COLO829 (cell line): ENCODE data around the gene C13orf46.
"Not testable (repeated sequence)": the region's sequence is repeated elsewhere in the genome, so short reads cannot be mapped to it uniquely, and the experiment has no call there.

Source experiments
- DNase-seq: peaks from one replicate; pipeline ENCODE4 v3.0.0; 2012; ENCODE audit warnings: low spot score

C13orf46 gene

GRCh38 chr13:113973218-113974164, at the start of gene C13orf46:
Gene C13orf46 (minus strand): TSS chr13:113974076. CDS start chr13:113973997, 79 bp downstream.
- DNase-seq, result no peak

GRCh38 chr13:114022876-114023275, 49.0 kb upstream of the C13orf46 start:
- no peak for DNase-seq

GRCh38 chr13:114022309-114022669, 48.4 kb upstream of the C13orf46 start:
- DNase-seq, result no peak

GRCh38 chr13:114021464-114022308, 47.8 kb upstream of the C13orf46 start:
- DNase-seq, result no peak

- DNase-seq, result no peak
Observed at GRCh38 chr13:114020750-114021463, 47.0 kb upstream of the C13orf46 start.

GRCh38 chr13:114020134-114020533, 46.3 kb upstream of the C13orf46 start:
- DNase-seq, result not testable (repeated sequence)

GRCh38 chr13:114019367-114019766, 45.5 kb upstream of the C13orf46 start:
- peak; percentile 49 for DNase-seq

GRCh38 chr13:114018461-114019055, 44.7 kb upstream of the C13orf46 start:
- no peak for DNase-seq

GRCh38 chr13:114017966-114018365, 44.1 kb upstream of the C13orf46 start:
- DNase-seq, result no peak

- DNase-seq, result no peak
Observed at GRCh38 chr13:114017028-114017630, 43.3 kb upstream of the C13orf46 start.

- no peak for DNase-seq
Observed at GRCh38 chr13:114016321-114017027, 42.6 kb upstream of the C13orf46 start.

- no peak for DNase-seq
Observed at GRCh38 chr13:114015969-114016295, 42.1 kb upstream of the C13orf46 start.

- DNase-seq, result no peak
Observed at GRCh38 chr13:114015111-114015968, 41.5 kb upstream of the C13orf46 start.

- no peak for DNase-seq
Observed at GRCh38 chr13:114013952-114014629, 40.2 kb upstream of the C13orf46 start.

- DNase-seq, result no peak
Observed at GRCh38 chr13:114013336-114013735, 39.5 kb upstream of the C13orf46 start.

GRCh38 chr13:114012921-114013320, 39.0 kb upstream of the C13orf46 start:
- no peak for DNase-seq

GRCh38 chr13:114012141-114012540, 38.3 kb upstream of the C13orf46 start:
- DNase-seq, result no peak

GRCh38 chr13:114011226-114011625, 37.4 kb upstream of the C13orf46 start:
- DNase-seq, result no peak

- no peak for DNase-seq
Observed at GRCh38 chr13:114010401-114011101, 36.7 kb upstream of the C13orf46 start.
